Keratinocyte (primary cell): Measurements from ENCODE around the gene CALHM1.

Source experiments
- EZH2 ChIP-seq: IDR thresholded peaks from one replicate; pipeline ENCODE4 v1.6.1; 2012; ENCODE audit warnings: inconsistent platforms, mild to moderate bottlenecking, low read length, moderate library complexity
- TF ChIP-seq, protein P1 (sequence below), 3 experiments: IDR thresholded peaks in 1 of 3; conservative IDR thresholded peaks in 1 of 3; optimal IDR thresholded peaks in 1 of 3; 2 replicates in 2 of 3; 3 replicates in 1 of 3; pipeline versions ENCODE3 to v1.5.1; 2011; ENCODE audit warnings: low read length in 3 of 3, mild to moderate bottlenecking in 3 of 3, moderate library complexity in 2 of 3, control low read depth in 1 of 3, inconsistent platforms in 1 of 3; ENCODE audit not compliant: insufficient read depth in 2 of 3; ENCODE audit errors: extremely low read depth in 1 of 3

- TF ChIP-seq, protein P1, sequence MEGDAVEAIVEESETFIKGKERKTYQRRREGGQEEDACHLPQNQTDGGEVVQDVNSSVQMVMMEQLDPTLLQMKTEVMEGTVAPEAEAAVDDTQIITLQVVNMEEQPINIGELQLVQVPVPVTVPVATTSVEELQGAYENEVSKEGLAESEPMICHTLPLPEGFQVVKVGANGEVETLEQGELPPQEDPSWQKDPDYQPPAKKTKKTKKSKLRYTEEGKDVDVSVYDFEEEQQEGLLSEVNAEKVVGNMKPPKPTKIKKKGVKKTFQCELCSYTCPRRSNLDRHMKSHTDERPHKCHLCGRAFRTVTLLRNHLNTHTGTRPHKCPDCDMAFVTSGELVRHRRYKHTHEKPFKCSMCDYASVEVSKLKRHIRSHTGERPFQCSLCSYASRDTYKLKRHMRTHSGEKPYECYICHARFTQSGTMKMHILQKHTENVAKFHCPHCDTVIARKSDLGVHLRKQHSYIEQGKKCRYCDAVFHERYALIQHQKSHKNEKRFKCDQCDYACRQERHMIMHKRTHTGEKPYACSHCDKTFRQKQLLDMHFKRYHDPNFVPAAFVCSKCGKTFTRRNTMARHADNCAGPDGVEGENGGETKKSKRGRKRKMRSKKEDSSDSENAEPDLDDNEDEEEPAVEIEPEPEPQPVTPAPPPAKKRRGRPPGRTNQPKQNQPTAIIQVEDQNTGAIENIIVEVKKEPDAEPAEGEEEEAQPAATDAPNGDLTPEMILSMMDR (optimal IDR thresholded peaks at IDR 0.05 in 1 of 3, IDR thresholded peaks at IDR 0.05 in 1 of 3, conservative IDR thresholded peaks at IDR 0.05 in 1 of 3; ENCODE audit: extremely low read depth in 1 of 3, insufficient read depth in 2 of 3, low read length in 3 of 3): no peak
- TF ChIP-seq EZH2: no peak
Measured at GRCh38 chr10:103490986-103491314, 32.2 kb upstream of the CALHM1 start.
